NCI-H187 (cell line): ENCODE results near the gene LPCAT1.
"Not testable (repeated sequence)": the region's sequence is repeated elsewhere in the genome, so short reads cannot be mapped to it uniquely, and the experiment has no call there.

Experiments
- DNase-seq, 2 experiments: peaks; one replicate each; lab custom pipeline; 2025; lab: John Stamatoyannopoulos, UW

Gene LPCAT1

GRCh38 chr5:1480217-1480616 lies 43.5 kb downstream of the LPCAT1 start:
- DNase-seq: no peak

GRCh38 chr5:1479581-1480188 lies 44.1 kb downstream of the LPCAT1 start:
- no peak for DNase-seq

GRCh38 chr5:1479066-1479465 lies 44.7 kb downstream of the LPCAT1 start:
- DNase-seq: no peak

GRCh38 chr5:1478271-1479035 lies 45.3 kb downstream of the LPCAT1 start:
- no peak for DNase-seq

- no peak for DNase-seq
Observed at GRCh38 chr5:1477341-1477740, 46.4 kb downstream of the LPCAT1 start.

GRCh38 chr5:1476967-1477310 lies 46.8 kb downstream of the LPCAT1 start:
- no peak for DNase-seq

- DNase-seq: no peak
Observed at GRCh38 chr5:1476181-1476966, 47.4 kb downstream of the LPCAT1 start.

GRCh38 chr5:1475544-1475900 lies 48.2 kb downstream of the LPCAT1 start:
- DNase-seq: not testable (repeated sequence)

GRCh38 chr5:1474866-1475543 lies 48.8 kb downstream of the LPCAT1 start:
- no peak for DNase-seq

- no peak for DNase-seq
Observed at GRCh38 chr5:1474183-1474839, 49.4 kb downstream of the LPCAT1 start.

- DNase-seq: no peak
Observed at GRCh38 chr5:1473746-1474145, 50.0 kb downstream of the LPCAT1 start.

- DNase-seq: no peak
Observed at GRCh38 chr5:1472964-1473628, 50.7 kb downstream of the LPCAT1 start.

- DNase-seq: no peak
Observed at GRCh38 chr5:1471997-1472963, 51.5 kb downstream of the LPCAT1 start.

GRCh38 chr5:1471240-1471853 lies 52.4 kb downstream of the LPCAT1 start:
- DNase-seq: no peak

GRCh38 chr5:1470762-1471211 lies 53.0 kb downstream of the LPCAT1 start:
- no peak for DNase-seq

GRCh38 chr5:1468629-1469527 lies 54.9 kb downstream of the LPCAT1 start:
- DNase-seq: no peak

- no peak for DNase-seq
Observed at GRCh38 chr5:1468247-1468612, 55.5 kb downstream of the LPCAT1 start.

- DNase-seq: no peak
Observed at GRCh38 chr5:1467341-1468246, 56.2 kb downstream of the LPCAT1 start.
